Loucy (cell line): ENCODE results near the gene NELFB.

Source experiments
- H2AFZ ChIP-seq: fragments of 200-600 bp; sonication (generic); 2 replicates; pipeline ENCODE4 v1.6.0; 2016; ENCODE audit warnings: antibody characterized with exemption, mild to moderate bottlenecking, low read length, moderate library complexity
- H3F3A ChIP-seq: fragments of 200-600 bp; 2 replicates; pipeline ENCODE4 v1.6.0; 2016; ENCODE audit warnings: antibody characterized with exemption, low read depth, mild to moderate bottlenecking
- H3K27me3 ChIP-seq: fragments of 200-600 bp; sonication (generic); 2 replicates; pipeline ENCODE4 v1.6.1; 2014; ENCODE audit warnings: low read length, mild to moderate bottlenecking; ENCODE audit not compliant: insufficient read depth, poor library complexity, severe bottlenecking
- H3K36me3 ChIP-seq: fragments of 200-600 bp; sonication (generic); 2 replicates; pipeline ENCODE4 v1.6.1; 2016; ENCODE audit warnings: low read length; ENCODE audit not compliant: insufficient read depth
- H3K4me1 ChIP-seq: fragments of 200-600 bp; sonication (generic); 2 replicates; pipeline ENCODE4 v1.5.1; 2014; ENCODE audit warnings: low read length, mild to moderate bottlenecking; ENCODE audit not compliant: insufficient read depth, poor library complexity, severe bottlenecking
- H3K4me2 ChIP-seq: fragments of 200-600 bp; sonication (generic); 2 replicates; pipeline ENCODE4 v1.6.0; 2014; ENCODE audit warnings: antibody characterized with exemption, low read length, low read depth, mild to moderate bottlenecking; ENCODE audit not compliant: poor library complexity, severe bottlenecking
- H3K4me3 ChIP-seq: fragments of 200-600 bp; sonication (generic); 2 replicates; pipeline ENCODE4 v1.5.1; 2014; ENCODE audit warnings: low read length, mild to moderate bottlenecking, mixed read lengths; ENCODE audit not compliant: poor library complexity, severe bottlenecking
- H3K79me2 ChIP-seq: fragments of 200-600 bp; sonication (generic); 2 replicates; pipeline ENCODE4 v1.6.1; 2014; ENCODE audit warnings: low read length; ENCODE audit not compliant: insufficient read depth
- H3K9ac ChIP-seq: fragments of 200-600 bp; sonication (generic); 2 replicates; pipeline ENCODE4 v1.6.0; 2014; ENCODE audit warnings: mild to moderate bottlenecking, low read depth, low read length, moderate library complexity; ENCODE audit not compliant: poor library complexity, severe bottlenecking
- H3K9me2 ChIP-seq: fragments of 200-600 bp; sonication (generic); replicated peaks from 2 replicates; pipeline ENCODE4 v1.6.1; 2016; ENCODE audit warnings: low read depth, low read length, mixed read lengths
- H3K9me3 ChIP-seq: fragments of 200-600 bp; sonication (generic); 2 replicates; pipeline ENCODE4 v1.6.1; 2014; ENCODE audit warnings: mild to moderate bottlenecking, antibody characterized with exemption, low read length, low read depth; ENCODE audit not compliant: insufficient read depth
- H4K20me1 ChIP-seq: fragments of 200-600 bp; sonication (generic); 2 replicates; pipeline ENCODE4 v1.6.0; 2014; ENCODE audit warnings: antibody characterized with exemption, low read length, mild to moderate bottlenecking; ENCODE audit not compliant: insufficient read depth, poor library complexity, severe bottlenecking
- EZH2phosphoT487 ChIP-seq: fragments of 200-600 bp; IDR thresholded peaks from 2 replicates; pipeline ENCODE4 v1.6.1; 2018; ENCODE audit warnings: antibody characterized with exemption, mild to moderate bottlenecking, moderate library complexity, borderline replicate concordance
- TF ChIP-seq, protein P1 (sequence below): fragments of 200-600 bp; sonication (generic); conservative IDR thresholded peaks from 2 replicates; pipeline ENCODE4 v1.5.1; 2014; ENCODE audit warnings: mild to moderate bottlenecking, antibody characterized with exemption, low read length

The NELFB gene

DNA sequence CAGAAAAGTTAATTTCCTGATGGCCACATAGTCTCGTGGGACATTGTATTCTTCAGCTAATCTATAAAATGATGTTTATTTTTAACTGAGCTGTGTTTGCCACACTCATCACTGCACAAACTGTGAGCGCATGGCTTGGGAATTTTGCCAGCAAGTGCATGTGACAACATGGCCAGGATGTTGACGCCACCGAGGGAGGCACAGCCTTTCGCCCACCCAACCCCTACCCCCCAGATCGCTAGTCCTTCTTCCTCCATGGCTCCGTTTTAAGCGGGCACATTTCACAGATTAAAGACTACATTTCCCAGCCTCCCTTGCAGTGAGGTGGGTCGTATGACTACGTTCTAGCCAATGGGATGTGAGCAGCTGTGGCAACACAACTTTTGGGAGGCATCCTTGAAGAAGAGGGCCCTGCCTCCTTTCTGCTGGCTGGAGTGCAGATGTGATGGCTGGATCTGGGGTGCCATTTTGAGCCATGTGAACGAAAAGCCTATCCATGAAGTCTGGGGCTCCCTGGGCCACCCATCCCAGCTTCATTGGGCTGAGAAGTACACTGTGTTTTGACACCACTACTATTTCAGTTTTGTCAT, 39.1 kb downstream of the NELFB start:
- Histone ChIP-seq H3K4me1 (no peaks in the 10 kb centered on the region), H3K9me3 (no peaks in the 10 kb centered on the region), H3F3A (no peaks in the 10 kb centered on the region), H3K4me3 (no peak overlapping the region), H3K27me3 (no peaks in the 10 kb centered on the region), H3K79me2 (no peaks in the 10 kb centered on the region), H3K9me2 (no peaks in the 10 kb centered on the region), H3K9ac (no peak overlapping the region), H4K20me1 (no peaks in the 10 kb centered on the region), H3K4me2 (no peak overlapping the region), H3K36me3 (no peaks in the 10 kb centered on the region), H2AFZ (no peak overlapping the region)
- TF ChIP-seq, protein P1, sequence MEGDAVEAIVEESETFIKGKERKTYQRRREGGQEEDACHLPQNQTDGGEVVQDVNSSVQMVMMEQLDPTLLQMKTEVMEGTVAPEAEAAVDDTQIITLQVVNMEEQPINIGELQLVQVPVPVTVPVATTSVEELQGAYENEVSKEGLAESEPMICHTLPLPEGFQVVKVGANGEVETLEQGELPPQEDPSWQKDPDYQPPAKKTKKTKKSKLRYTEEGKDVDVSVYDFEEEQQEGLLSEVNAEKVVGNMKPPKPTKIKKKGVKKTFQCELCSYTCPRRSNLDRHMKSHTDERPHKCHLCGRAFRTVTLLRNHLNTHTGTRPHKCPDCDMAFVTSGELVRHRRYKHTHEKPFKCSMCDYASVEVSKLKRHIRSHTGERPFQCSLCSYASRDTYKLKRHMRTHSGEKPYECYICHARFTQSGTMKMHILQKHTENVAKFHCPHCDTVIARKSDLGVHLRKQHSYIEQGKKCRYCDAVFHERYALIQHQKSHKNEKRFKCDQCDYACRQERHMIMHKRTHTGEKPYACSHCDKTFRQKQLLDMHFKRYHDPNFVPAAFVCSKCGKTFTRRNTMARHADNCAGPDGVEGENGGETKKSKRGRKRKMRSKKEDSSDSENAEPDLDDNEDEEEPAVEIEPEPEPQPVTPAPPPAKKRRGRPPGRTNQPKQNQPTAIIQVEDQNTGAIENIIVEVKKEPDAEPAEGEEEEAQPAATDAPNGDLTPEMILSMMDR, result no peak
- TF ChIP-seq EZH2phosphoT487, result no peak

DNA sequence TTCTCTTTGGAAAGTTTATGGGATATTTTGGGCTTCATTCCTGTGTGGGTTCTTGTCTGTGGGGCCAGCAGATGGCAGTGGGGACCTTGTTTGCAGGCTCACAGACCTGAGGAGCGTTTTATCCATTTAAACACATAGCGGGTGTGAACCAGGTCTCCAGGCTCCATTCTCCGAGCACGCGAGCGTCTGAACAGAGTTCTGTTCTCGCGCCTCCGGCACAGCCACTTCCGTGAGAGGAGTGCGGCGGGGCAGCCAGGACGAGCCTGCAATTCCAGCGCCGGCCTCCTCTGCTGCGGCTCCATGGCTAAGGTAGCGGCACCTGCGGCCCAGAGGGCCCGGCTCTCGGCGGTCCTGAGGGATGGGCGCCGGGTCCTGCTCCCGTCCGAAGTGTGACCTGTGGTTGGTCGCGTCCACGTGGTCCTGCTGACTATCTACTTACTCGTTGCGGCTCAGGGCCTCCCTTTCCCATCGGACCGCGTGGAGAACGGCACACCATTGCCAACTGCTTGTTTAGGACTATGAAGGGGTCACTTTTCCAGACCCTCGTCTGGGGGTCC, 39.6 kb downstream of the NELFB start:
- no peak overlapping the region for H3K9ac ChIP-seq
- no peaks in the 10 kb centered on the region for H3K4me1 ChIP-seq
- no peaks in the 10 kb centered on the region for H4K20me1 ChIP-seq
- H3K9me3 ChIP-seq, result no peaks in the 10 kb centered on the region
- H2AFZ ChIP-seq, result no peak overlapping the region
- H3F3A ChIP-seq, result no peaks in the 10 kb centered on the region
- no peaks in the 10 kb centered on the region for H3K9me2 ChIP-seq
- no peaks in the 10 kb centered on the region for H3K79me2 ChIP-seq
- H3K36me3 ChIP-seq, result no peaks in the 10 kb centered on the region
- H3K4me3 ChIP-seq, result no peak overlapping the region
- no peak overlapping the region for H3K4me2 ChIP-seq
- no peaks in the 10 kb centered on the region for H3K27me3 ChIP-seq
- TF ChIP-seq, protein P1, result no peak; the same call in 1 of the 2 replicates
- no peak for TF ChIP-seq EZH2phosphoT487

DNA sequence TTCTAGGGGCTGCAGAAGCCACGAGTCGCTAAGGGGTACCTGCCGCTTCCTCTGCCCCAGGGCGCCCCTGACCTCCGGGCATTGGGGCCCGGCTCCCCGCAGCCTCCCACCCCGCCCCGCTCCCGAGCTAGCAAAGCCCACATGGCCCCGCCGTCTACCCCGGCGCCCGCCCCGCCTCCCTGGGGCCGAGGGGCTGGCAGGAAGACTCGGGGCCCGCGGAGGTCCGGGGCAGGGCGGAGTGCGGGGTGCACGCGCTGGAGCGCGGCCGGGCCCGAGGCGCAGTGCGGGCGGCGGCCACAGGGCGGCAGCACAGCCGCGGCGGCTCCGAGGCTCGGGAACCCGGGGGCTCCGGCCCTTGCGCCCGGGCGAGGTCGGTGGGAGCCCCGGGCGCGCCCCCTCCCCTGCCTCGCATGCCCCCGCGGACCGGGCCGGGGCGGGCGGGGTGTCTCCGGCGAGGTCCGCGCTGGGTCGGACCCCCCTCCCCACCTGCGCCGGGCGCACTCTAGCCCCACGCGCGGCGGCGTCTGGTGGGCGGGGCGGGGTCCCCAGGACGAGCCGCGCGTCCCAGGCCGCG, 40.2 kb downstream of the NELFB start:
- Histone ChIP-seq H3K4me3 (no peak overlapping the region), H3F3A (no peaks in the 10 kb centered on the region), H3K9ac (no peak overlapping the region), H2AFZ (no peak overlapping the region), H4K20me1 (no peaks in the 10 kb centered on the region), H3K9me3 (no peaks in the 10 kb centered on the region), H3K79me2 (no peaks in the 10 kb centered on the region), H3K4me2 (no peak overlapping the region), H3K27me3 (no peaks in the 10 kb centered on the region), H3K9me2 (no peaks in the 10 kb centered on the region), H3K36me3 (no peaks in the 10 kb centered on the region), H3K4me1 (no peaks in the 10 kb centered on the region)
- TF ChIP-seq, protein P1, result no peak
- TF ChIP-seq EZH2phosphoT487, result no peak
